Glutamatergic neuron (in vitro differentiated cells): ENCODE measurements around the gene AP2B1. TPM values are rescaled to one million over a fixed set of nuclear protein-coding genes. Genes with fewer than 3 reads are reported as not detected.

Source experiments
- DNase-seq: peaks from one replicate; pipeline ENCODE4 v3.0.0; 2022
- H3K27ac Mint-ChIP-seq: one replicate; pipeline ENCODE4 v1.8.0; 2020; ENCODE audit warnings: mild to moderate bottlenecking, mixed read lengths, inconsistent platforms; ENCODE audit not compliant: unreplicated experiment
- H3K27me3 Mint-ChIP-seq: one replicate; pipeline ENCODE4 v1.8.0; 2020; ENCODE audit warnings: mild to moderate bottlenecking, moderate library complexity, mixed read lengths, inconsistent platforms; ENCODE audit not compliant: unreplicated experiment
- H3K36me3 Mint-ChIP-seq: one replicate; pipeline ENCODE4 v1.8.0; 2020; ENCODE audit warnings: mild to moderate bottlenecking, mixed read lengths, inconsistent platforms; ENCODE audit not compliant: unreplicated experiment
- H3K4me1 Mint-ChIP-seq: one replicate; pipeline ENCODE4 v1.8.0; 2020; ENCODE audit warnings: mild to moderate bottlenecking, low read depth, mixed read lengths, inconsistent platforms; ENCODE audit not compliant: unreplicated experiment
- H3K4me3 Mint-ChIP-seq: one replicate; pipeline ENCODE4 v1.8.0; 2020; ENCODE audit warnings: mild to moderate bottlenecking, mixed read lengths, inconsistent platforms; ENCODE audit not compliant: unreplicated experiment
- H3K9me3 Mint-ChIP-seq: one replicate; pipeline ENCODE4 v1.8.0; 2020; ENCODE audit warnings: mild to moderate bottlenecking, moderate library complexity, mixed read lengths, inconsistent platforms; ENCODE audit not compliant: unreplicated experiment
- CTCF ChIP-seq: fragments of 200-600 bp; sonication (generic); IDR thresholded peaks from one replicate; pipeline ENCODE4 v1.5.0; 2021; ENCODE audit not compliant: partially characterized antibody, unreplicated experiment
- total RNA-seq: library from RNA; stranded (reverse); fragmentation: NEBNext Ultra II Directional; extraction: Animal tissue kit (Norgen Biotek cat#: 25700); gene quantifications from one replicate; pipeline ENCODE4 v1.2.1, GENCODE V29; 2021; ENCODE audit not compliant: unreplicated experiment

AP2B1 gene
- total RNA-seq, 1 donor from 2014 or later = 316 TPM

GRCh38 chr17:35541434-35541833 lies 45.7 kb upstream of the AP2B1 start:
- no peak overlapping the region for H3K4me3 Mint-ChIP-seq
- H3K4me1 Mint-ChIP-seq = no peaks in the 10 kb centered on the region
- H3K27me3 Mint-ChIP-seq = peaks cover 3% of the 10 kb centered on the region
- DNase-seq = no peak
- H3K27ac Mint-ChIP-seq = no peak overlapping the region
- H3K9me3 Mint-ChIP-seq = no peaks in the 10 kb centered on the region
- no peaks in the 10 kb centered on the region for H3K36me3 Mint-ChIP-seq
- no peak for TF ChIP-seq CTCF

DNA sequence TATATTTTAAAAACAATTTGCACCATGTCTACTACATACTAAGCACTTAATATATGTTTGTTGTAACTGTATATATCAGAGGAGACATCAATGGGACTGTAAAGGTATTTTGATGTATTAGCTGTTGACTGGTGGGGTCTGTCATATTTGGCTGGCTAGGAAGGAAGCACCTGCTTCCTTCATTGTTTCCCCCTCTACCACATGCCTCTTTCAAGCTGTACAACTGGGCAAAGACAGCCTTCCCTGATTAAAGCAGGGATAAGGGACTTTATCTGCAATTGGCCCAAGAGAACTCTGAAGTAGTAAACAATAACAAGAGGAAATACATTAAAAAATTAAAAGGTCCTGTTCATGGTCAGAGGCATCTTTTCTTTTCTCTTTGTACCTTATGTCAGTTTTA lies 44.1 kb upstream of the AP2B1 start:
- Mint-ChIP-seq H3K27ac (no peak overlapping the region), H3K4me1 (no peaks in the 10 kb centered on the region), H3K4me3 (no peak overlapping the region), H3K36me3 (no peaks in the 10 kb centered on the region), H3K9me3 (no peaks in the 10 kb centered on the region), H3K27me3 (peaks cover 3% of the 10 kb centered on the region)
- TF ChIP-seq CTCF = no peak
- no peak for DNase-seq

DNA sequence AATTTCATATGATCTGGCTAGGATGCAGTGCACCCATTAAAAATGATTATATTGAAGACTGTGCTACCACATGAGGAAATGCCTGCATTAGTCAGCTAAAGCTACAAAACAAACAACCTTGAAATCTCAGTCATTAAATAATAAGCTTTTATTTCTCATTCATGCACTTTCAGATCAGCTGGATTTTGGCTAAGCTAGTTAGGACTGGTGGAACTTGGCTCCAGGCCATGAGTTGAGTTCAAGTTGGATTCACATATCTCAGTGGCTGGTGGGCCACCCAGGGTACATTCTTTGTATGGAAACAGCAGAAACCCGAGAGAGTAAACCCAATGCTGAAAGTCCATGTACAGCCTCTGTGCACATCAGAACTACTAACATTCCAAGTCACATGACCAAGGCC lies 43.3 kb upstream of the AP2B1 start:
- no peak for DNase-seq
- peaks cover 3% of the 10 kb centered on the region for H3K27me3 Mint-ChIP-seq
- no peak overlapping the region for H3K4me3 Mint-ChIP-seq
- H3K36me3 Mint-ChIP-seq = no peaks in the 10 kb centered on the region
- H3K4me1 Mint-ChIP-seq = no peaks in the 10 kb centered on the region
- TF ChIP-seq CTCF = no peak
- no peaks in the 10 kb centered on the region for H3K9me3 Mint-ChIP-seq
- no peak overlapping the region for H3K27ac Mint-ChIP-seq

GRCh38 chr17:35545150-35545549 lies 42.0 kb upstream of the AP2B1 start:
- no peak overlapping the region for H3K27ac Mint-ChIP-seq
- no peak overlapping the region for H3K4me3 Mint-ChIP-seq

GRCh38 chr17:35546487-35546886 lies 40.6 kb upstream of the AP2B1 start:
- DNase-seq = no peak
- H3K27ac Mint-ChIP-seq = no peak overlapping the region
- peaks cover 3% of the 10 kb centered on the region for H3K27me3 Mint-ChIP-seq
- H3K4me1 Mint-ChIP-seq = no peaks in the 10 kb centered on the region
- H3K36me3 Mint-ChIP-seq = no peaks in the 10 kb centered on the region
- H3K4me3 Mint-ChIP-seq = no peak overlapping the region
- H3K9me3 Mint-ChIP-seq = no peaks in the 10 kb centered on the region
- TF ChIP-seq CTCF = no peak

More at GRCh38 chr17:35545150-35545549, 42.0 kb upstream of the AP2B1 start:
- H3K9me3 Mint-ChIP-seq = no peaks in the 10 kb centered on the region
- TF ChIP-seq CTCF = no peak
- DNase-seq = no peak
- peaks cover 3% of the 10 kb centered on the region for H3K27me3 Mint-ChIP-seq
- no peaks in the 10 kb centered on the region for H3K4me1 Mint-ChIP-seq
- H3K36me3 Mint-ChIP-seq = no peaks in the 10 kb centered on the region
